LNCaP clone FGC (cell line): Measurements from ENCODE around the gene GPR161.

ENCODE experiments used
- DNase-seq: peaks from one replicate; pipeline ENCODE4 v3.0.0-alpha.2; 2011; ENCODE audit warnings: low read depth
- H3K4me3 ChIP-seq: 2 replicates; pipeline ENCODE4 v1.5.1; 2011; ENCODE audit warnings: mild to moderate bottlenecking, low read depth, low read length, control low read depth
- CTCF ChIP-seq: IDR thresholded peaks from 2 replicates; pipeline ENCODE4 v1.5.1; 2012; ENCODE audit warnings: mild to moderate bottlenecking; ENCODE audit not compliant: control insufficient read depth, insufficient read depth; ENCODE audit errors: extremely low read depth

GPR161 gene

GRCh38 chr1:168082008-168082876, 54.5 kb downstream of the GPR161 start:
- DNase-seq, result peak; percentile 43

DNA sequence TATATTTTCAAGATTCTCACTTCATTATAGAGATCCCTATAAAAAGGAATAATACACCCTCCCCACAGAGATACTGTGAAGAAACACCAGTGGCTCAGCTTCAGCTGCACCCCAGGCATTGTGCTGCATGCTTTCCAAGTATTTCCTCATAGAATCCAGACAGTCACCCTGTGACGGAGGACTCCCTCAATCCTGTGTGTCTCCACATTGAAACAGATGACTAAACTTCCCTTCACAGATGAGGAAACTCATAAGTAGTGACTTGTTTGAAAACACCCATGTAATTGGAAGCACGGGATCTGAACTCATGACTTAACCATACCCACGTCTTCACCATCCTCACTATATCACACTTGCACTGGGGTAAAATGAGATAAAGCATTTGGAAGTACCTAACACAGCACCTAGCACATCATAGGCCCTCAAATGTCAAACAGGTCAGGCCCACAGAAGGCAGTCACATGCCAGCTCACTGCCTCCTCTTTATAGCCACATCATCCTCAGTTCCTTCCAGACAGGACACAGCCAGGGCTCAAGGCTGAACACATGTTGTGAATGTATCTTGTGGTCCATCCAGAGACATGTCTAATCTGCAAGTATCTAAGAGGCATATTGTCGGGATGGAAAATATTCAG, 55.2 kb downstream of the GPR161 start:
- no peak overlapping the region for H3K4me3 ChIP-seq
- no peak for DNase-seq
- TF ChIP-seq CTCF, result no peak

More at GRCh38 chr1:168082008-168082876, 54.5 kb downstream of the GPR161 start:
- TF ChIP-seq CTCF, result peak; percentile 98
- no peak overlapping the region for H3K4me3 ChIP-seq

- no peak overlapping the region for H3K4me3 ChIP-seq
- no peak for DNase-seq
- TF ChIP-seq CTCF, result no peak
Observed at GRCh38 chr1:168079761-168080160, 57.0 kb downstream of the GPR161 start.

GRCh38 chr1:168069384-168069783, 67.3 kb downstream of the GPR161 start:
- no peak for TF ChIP-seq CTCF
- H3K4me3 ChIP-seq, result no peak overlapping the region
- DNase-seq, result no peak

GRCh38 chr1:168065506-168065905, 71.2 kb downstream of the GPR161 start:
- DNase-seq, result no peak
- H3K4me3 ChIP-seq, result no peak overlapping the region
- TF ChIP-seq CTCF, result no peak

DNA sequence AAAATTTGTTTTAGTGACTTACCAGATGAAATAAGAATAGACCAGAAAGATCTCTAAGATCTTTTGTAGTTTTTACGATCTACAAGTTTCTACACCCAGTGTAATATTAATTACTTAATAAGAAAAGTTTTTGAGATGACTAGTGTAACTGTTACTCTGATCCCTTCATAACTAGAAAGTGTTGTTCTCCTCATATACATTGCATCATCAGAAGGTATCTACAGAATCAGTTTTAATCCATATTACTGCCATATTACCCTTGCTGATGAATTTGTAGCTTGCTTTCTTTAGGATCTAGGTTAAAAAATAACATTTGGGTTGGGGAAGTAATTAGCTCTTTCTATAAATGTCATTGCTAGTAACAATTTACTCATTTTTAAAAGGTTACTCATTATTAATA, 72.5 kb downstream of the GPR161 start:
- no peak for DNase-seq
- no peak for TF ChIP-seq CTCF
- H3K4me3 ChIP-seq, result no peak overlapping the region
